BLaER1 treated with 17β-estradiol and CSF1 and Interleukin-3, amounts not matched to agents 10 nM and 100 nM (cell line): ENCODE results near the gene SCGB1A1.
A peak's percentile ranks its signal among the peaks of the same experiment; 100 is the strongest.

Source experiments
- H3K27ac ChIP-seq, 11 experiments: shearing (Covaris generic); formaldehyde crosslinking; 2 replicates each; pipeline ENCODE4 v1.8.1; 2022
- H3K27me3 ChIP-seq, 11 experiments: shearing (Covaris generic); formaldehyde crosslinking; 2 replicates each; pipeline ENCODE4 v1.8.1; 2022
- H3K36me3 ChIP-seq, 11 experiments: shearing (Covaris generic); formaldehyde crosslinking; 2 replicates each; pipeline ENCODE4 v1.8.1; 2022
- H3K4me1 ChIP-seq, 10 experiments: shearing (Covaris generic); formaldehyde crosslinking; 2 replicates each; pipeline ENCODE4 v1.8.1; 2022
- H3K4me2 ChIP-seq, 11 experiments: shearing (Covaris generic); formaldehyde crosslinking; 2 replicates each; pipeline ENCODE4 v1.8.1; 2022
- H3K4me3 ChIP-seq, 10 experiments: shearing (Covaris generic); formaldehyde crosslinking; 2 replicates each; pipeline ENCODE4 v1.8.1; 2022
- H3K9ac ChIP-seq, 11 experiments: shearing (Covaris generic); formaldehyde crosslinking; 2 replicates each; pipeline ENCODE4 v1.8.1; 2022
- H3K9me3 ChIP-seq, 11 experiments: shearing (Covaris generic); formaldehyde crosslinking; replicated peaks in 1 of 11; 2 replicates each; pipeline ENCODE4 v1.8.1; 2022
- H4K20me1 ChIP-seq, 11 experiments: shearing (Covaris generic); formaldehyde crosslinking; 2 replicates each; pipeline ENCODE4 v1.8.1; 2022
- Cebpa-rat ChIP-seq, 11 experiments: shearing (Covaris generic); IDR thresholded peaks; 2 replicates each; pipeline ENCODE4 v1.8.1; 2022

SCGB1A1 gene

GRCh38 chr11:62413060-62413696 lies 5.7 kb upstream of the SCGB1A1 start:
- Histone ChIP-seq H3K4me2 (no peak overlapping the region), H3K4me3 (no peak overlapping the region), H3K4me1 (peaks cover 0 to 29% (median 6%) of the 10 kb centered on the region in 10 experiments; a peak in 11 of 20 replicates), H3K27me3 (no peaks in the 10 kb centered on the region), H3K36me3 (peaks cover 0 to 27% (median 0%) of the 10 kb centered on the region in 11 experiments; a peak in 6 of 22 replicates), H4K20me1 (peaks cover 0 to 9% (median 0%) of the 10 kb centered on the region in 11 experiments; a peak in 3 of 22 replicates), H3K9me3 (no peaks in the 10 kb centered on the region), H3K9ac (no peak overlapping the region), H3K27ac (no peak overlapping the region)
- no peak for TF ChIP-seq Cebpa-rat (IDR thresholded peaks at IDR 0.05)

- H3K27ac ChIP-seq = no peak overlapping the region
- no peak for TF ChIP-seq Cebpa-rat (IDR thresholded peaks at IDR 0.05)
- H3K4me1 ChIP-seq = peaks cover 0 to 58% (median 9%) of the 10 kb centered on the region in 10 experiments; a peak in 11 of 20 replicates
Observed at GRCh38 chr11:62416596-62416995, 2.2 kb upstream of the SCGB1A1 start.

GRCh38 chr11:62418136-62418535 lies 697 bp upstream of the SCGB1A1 start:
- H3K27ac ChIP-seq = no peak overlapping the region
- H4K20me1 ChIP-seq = peaks cover 0 to 22% (median 0%) of the 10 kb centered on the region in 11 experiments; a peak in 3 of 22 replicates
- peak overlapping the region in 1 of 11 experiments; percentile 64; a peak in 1 of 22 replicates for H3K4me2 ChIP-seq
- H3K4me3 ChIP-seq = no peak overlapping the region
- no peak for TF ChIP-seq Cebpa-rat (IDR thresholded peaks at IDR 0.05)
- no peaks in the 10 kb centered on the region for H3K27me3 ChIP-seq
- H3K9me3 ChIP-seq = no peaks in the 10 kb centered on the region
- H3K9ac ChIP-seq = no peak overlapping the region
- H3K4me1 ChIP-seq = peaks cover 0 to 73% (median 16%) of the 10 kb centered on the region in 10 experiments; a peak in 11 of 20 replicates
- peaks cover 0 to 16% (median 0%) of the 10 kb centered on the region in 11 experiments; a peak in 5 of 22 replicates for H3K36me3 ChIP-seq

More at GRCh38 chr11:62416596-62416995, 2.2 kb upstream of the SCGB1A1 start:
- Histone ChIP-seq H3K27me3 (no peaks in the 10 kb centered on the region), H3K9me3 (no peaks in the 10 kb centered on the region), H3K4me3 (no peak overlapping the region), H3K9ac (no peak overlapping the region; a peak in 1 of 22 replicates), H3K4me2 (no peak overlapping the region), H3K36me3 (peaks cover 0 to 20% (median 0%) of the 10 kb centered on the region in 11 experiments; a peak in 6 of 22 replicates), H4K20me1 (peaks cover 0 to 17% (median 0%) of the 10 kb centered on the region in 11 experiments; a peak in 3 of 22 replicates)

GRCh38 chr11:62419314-62419929 lies 589 bp downstream of the SCGB1A1 start:
- H3K27ac ChIP-seq = no peak overlapping the region; a peak in 1 of 22 replicates
- H3K9me3 ChIP-seq = no peaks in the 10 kb centered on the region

GRCh38 chr11:62419943-62420342 lies 1.1 kb downstream of the SCGB1A1 start:
- no peak for TF ChIP-seq Cebpa-rat (IDR thresholded peaks at IDR 0.05)
- Histone ChIP-seq H3K36me3 (peaks cover 0 to 16% (median 0%) of the 10 kb centered on the region in 11 experiments; a peak in 4 of 22 replicates), H4K20me1 (peaks cover 0 to 17% (median 0%) of the 10 kb centered on the region in 11 experiments; a peak in 1 of 22 replicates), H3K27ac (no peak overlapping the region; a peak in 1 of 22 replicates), H3K9me3 (no peaks in the 10 kb centered on the region), H3K4me1 (peaks cover 0 to 73% (median 21%) of the 10 kb centered on the region in 10 experiments; a peak in 11 of 20 replicates), H3K27me3 (no peaks in the 10 kb centered on the region), H3K4me3 (no peak overlapping the region), H3K9ac (no peak overlapping the region), H3K4me2 (peak overlapping the region in 4 of 11 experiments; percentile 1 to 64 (median 32); a peak in 5 of 22 replicates)

More at GRCh38 chr11:62419314-62419929, 589 bp downstream of the SCGB1A1 start:
- peak overlapping the region in 4 of 11 experiments; percentile 1 to 64 (median 32); a peak in 6 of 22 replicates for H3K4me2 ChIP-seq
- no peak for TF ChIP-seq Cebpa-rat (IDR thresholded peaks at IDR 0.05)
- H4K20me1 ChIP-seq = peaks cover 0 to 17% (median 0%) of the 10 kb centered on the region in 11 experiments; a peak in 1 of 22 replicates
- H3K9ac ChIP-seq = no peak overlapping the region
- peaks cover 0 to 16% (median 0%) of the 10 kb centered on the region in 11 experiments; a peak in 4 of 22 replicates for H3K36me3 ChIP-seq
- H3K4me1 ChIP-seq = peaks cover 0 to 73% (median 22%) of the 10 kb centered on the region in 10 experiments; a peak in 11 of 20 replicates
- H3K27me3 ChIP-seq = no peaks in the 10 kb centered on the region
- no peak overlapping the region for H3K4me3 ChIP-seq

GRCh38 chr11:62420882-62421281 lies 2.0 kb downstream of the SCGB1A1 start:
- Histone ChIP-seq H3K4me2 (peak overlapping the region in 5 of 11 experiments; percentile 40 to 97 (median 87); a peak in 8 of 22 replicates), H4K20me1 (peaks cover 0 to 17% (median 0%) of the 10 kb centered on the region in 11 experiments; a peak in 1 of 22 replicates), H3K27me3 (no peaks in the 10 kb centered on the region), H3K36me3 (peaks cover 0 to 16% (median 0%) of the 10 kb centered on the region in 11 experiments; a peak in 4 of 22 replicates), H3K4me3 (no peak overlapping the region), H3K9me3 (no peaks in the 10 kb centered on the region), H3K4me1 (peaks cover 0 to 75% (median 26%) of the 10 kb centered on the region in 10 experiments; a peak in 14 of 20 replicates), H3K9ac (0 out of 22 replicates have a peak overlapping the region, but pooled peaks of 1 of the 11 experiments have one; percentile 12), H3K27ac (no peak overlapping the region)
- no peak for TF ChIP-seq Cebpa-rat (IDR thresholded peaks at IDR 0.05)

GRCh38 chr11:62421996-62422395 lies 3.2 kb downstream of the SCGB1A1 start:
- Histone ChIP-seq H3K9ac (peak overlapping the region in 6 of 11 experiments; percentile 3 to 55 (median 22); a peak in 4 of 22 replicates), H3K4me3 (no peak overlapping the region), H3K36me3 (peaks cover 0 to 8% (median 0%) of the 10 kb centered on the region in 11 experiments; a peak in 3 of 22 replicates), H3K27ac (0 out of 22 replicates have a peak overlapping the region, but pooled peaks of 1 of the 11 experiments have one; percentile 12), H3K4me1 (peaks cover 8 to 83% (median 37%) of the 10 kb centered on the region in 10 experiments), H3K9me3 (no peaks in the 10 kb centered on the region), H3K4me2 (peak overlapping the region in 5 of 11 experiments; percentile 40 to 97 (median 87); a peak in 10 of 22 replicates), H4K20me1 (peaks cover 0 to 17% (median 0%) of the 10 kb centered on the region in 11 experiments; a peak in 1 of 22 replicates), H3K27me3 (no peaks in the 10 kb centered on the region)
- no peak for TF ChIP-seq Cebpa-rat (IDR thresholded peaks at IDR 0.05)

GRCh38 chr11:62423012-62423411 lies 4.2 kb downstream of the SCGB1A1 start:
- Histone ChIP-seq H3K9ac (peak overlapping the region in 5 of 11 experiments; percentile 19 to 55 (median 33); a peak in 6 of 22 replicates), H3K27ac (peak overlapping the region in 3 of 11 experiments; percentile 3 to 25 (median 12); a peak in 3 of 22 replicates), H3K9me3 (no peaks in the 10 kb centered on the region), H3K4me2 (peak overlapping the region in 5 of 11 experiments; percentile 40 to 97 (median 87); a peak in 10 of 22 replicates), H3K27me3 (no peaks in the 10 kb centered on the region), H3K36me3 (peaks cover 0 to 8% (median 0%) of the 10 kb centered on the region in 11 experiments; a peak in 3 of 22 replicates), H3K4me3 (no peak overlapping the region), H3K4me1 (peaks cover 18 to 93% (median 47%) of the 10 kb centered on the region in 10 experiments), H4K20me1 (peaks cover 0 to 16% (median 0%) of the 10 kb centered on the region in 11 experiments; a peak in 1 of 22 replicates)
- no peak for TF ChIP-seq Cebpa-rat (IDR thresholded peaks at IDR 0.05)
